ENCODE data around the gene PPEF1. TPM values are rescaled to one million over a fixed set of nuclear protein-coding genes. Genes with fewer than 3 reads are reported as not detected.

Gene PPEF1
- total and polyA plus RNA-seq, 2 of the 13 experiments (the other 11 are each of a cell fraction or from before 2014, with no cell fraction given) = not detected

GRCh38 chrX:18674788-18675735 is 32.4 kb upstream of the PPEF1 start (continued):
- peak; percentile 34 for TF ChIP-seq ZFX (CRISPR knock-in tag; IDR thresholded peaks at IDR 0.05; ENCODE audit: low read depth)
- peak; percentile 50; the same call in 1 of the 2 replicates for TF ChIP-seq ZFY (CRISPR knock-in tag; IDR thresholded peaks at IDR 0.05)
- TF ChIP-seq ZNF629 (CRISPR knock-in tag; conservative IDR thresholded peaks at IDR 0.05) = peak; percentile 98
- TF ChIP-seq ARID5B (CRISPR knock-in tag; IDR thresholded peaks at IDR 0.05) = 0 out of 2 replicates have a peak, but pooled peaks have one; percentile 7
- 0 out of 4 replicates have a peak, but pooled peaks of 1 of the 2 experiments have one; percentile 0 for TF ChIP-seq POLR2A (IDR thresholded peaks at IDR 0.05; ENCODE audit: insufficient read depth in 1 of 2, low read depth in 2 of 2, low read length in 2 of 2)
- peak; percentile 99 for TF ChIP-seq ASH2L (IDR thresholded peaks at IDR 0.05; ENCODE audit: insufficient read length, low read depth, low read length)
- TF ChIP-seq ZNF839 (CRISPR knock-in tag; IDR thresholded peaks at IDR 0.05; ENCODE audit: borderline replicate concordance) = no peak
- TF ChIP-seq ZNF790 (CRISPR knock-in tag; IDR thresholded peaks at IDR 0.05; ENCODE audit: borderline replicate concordance) = 0 out of 2 replicates have a peak, but pooled peaks have one; percentile 31
- TF ChIP-seq ZEB1 (IDR thresholded peaks at IDR 0.05; ENCODE audit: insufficient replicate concordance, low read depth) = peak; percentile 38
- 0 out of 2 replicates have a peak, but pooled peaks have one; percentile 29 for TF ChIP-seq ZNF792 (CRISPR knock-in tag; IDR thresholded peaks at IDR 0.05)

Measured in HepG2 (cell line).